HTR-8/SVneo (cell line): Measurements from ENCODE around the gene SCUBE1.
A peak's percentile ranks its signal among the peaks of the same experiment; 100 is the strongest.

Source experiments
- DNase-seq: peaks from one replicate; pipeline ENCODE4 v3.0.0; 2011; ENCODE audit warnings: low spot score, mixed read lengths; ENCODE audit not compliant: insufficient read length
- FAIRE-seq: peaks from 2 replicates; lab custom pipeline; 2011; peaks lifted over from hg19 to GRCh38; lab: Jason Lieb, UNC

Gene SCUBE1

DNA sequence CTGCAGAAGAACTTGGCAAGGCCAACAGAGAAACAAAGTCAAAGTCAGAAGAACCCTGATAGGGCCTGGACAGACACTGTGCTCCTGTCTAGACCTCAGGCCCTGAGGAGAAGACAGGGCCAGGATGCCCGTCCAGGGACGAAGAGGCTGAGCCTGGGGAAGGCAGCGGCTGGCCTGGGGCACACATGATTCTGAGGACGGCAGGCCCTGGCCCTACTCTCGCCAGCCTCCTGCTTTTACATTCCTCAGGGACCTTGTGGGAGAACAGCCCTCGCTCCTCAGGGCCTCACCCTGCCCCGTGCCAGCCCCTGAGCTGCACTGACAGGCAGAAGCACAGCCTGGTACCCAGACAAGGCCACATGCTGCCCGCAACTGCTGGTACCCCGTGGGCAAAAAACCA is 112.6 kb downstream of the SCUBE1 start:
- FAIRE-seq: no peak
- DNase-seq: no peak

DNA sequence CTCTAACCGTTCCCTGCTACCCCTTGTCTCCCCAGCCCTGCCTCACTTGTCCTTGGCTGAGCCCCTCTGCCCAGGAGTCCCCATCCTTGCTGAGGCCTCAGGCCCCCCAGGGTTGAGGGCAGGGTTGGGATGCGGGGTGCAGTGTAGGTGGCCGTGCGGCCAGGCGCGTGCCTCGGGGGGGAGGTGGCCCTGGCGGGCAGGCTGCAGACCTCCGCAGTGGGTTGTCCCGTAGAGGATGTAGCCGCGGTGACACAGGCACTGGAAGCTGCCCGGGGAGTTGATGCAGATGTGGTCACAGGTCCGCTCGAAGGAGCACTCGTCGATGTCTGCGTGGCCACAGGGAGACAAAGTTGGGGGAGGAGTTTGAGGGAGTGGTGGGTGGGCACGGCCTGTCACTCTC is 114.3 kb downstream of the SCUBE1 start:
- no peak for DNase-seq
- no peak for FAIRE-seq

DNA sequence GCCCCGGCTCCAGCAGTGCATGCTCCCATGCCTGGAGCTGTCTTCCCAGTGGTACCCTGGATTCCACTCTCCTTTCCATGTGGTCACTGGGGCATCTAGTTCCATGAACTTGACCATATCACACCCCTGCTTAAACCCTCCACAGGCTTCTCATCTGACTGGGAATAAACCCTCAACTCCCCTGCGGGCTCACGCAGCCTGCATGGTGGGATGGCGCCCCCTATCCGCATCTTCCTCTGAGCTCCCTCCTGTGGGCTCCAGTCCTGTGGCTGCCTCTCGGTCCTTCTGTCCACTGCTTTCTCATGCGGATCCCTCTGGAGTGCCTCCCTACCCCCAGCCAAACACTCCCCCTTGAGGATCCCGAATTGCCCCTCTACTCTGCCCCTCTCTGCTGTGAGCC is 114.8 kb downstream of the SCUBE1 start:
- DNase-seq (peak; percentile 43), FAIRE-seq (no peak)

DNA sequence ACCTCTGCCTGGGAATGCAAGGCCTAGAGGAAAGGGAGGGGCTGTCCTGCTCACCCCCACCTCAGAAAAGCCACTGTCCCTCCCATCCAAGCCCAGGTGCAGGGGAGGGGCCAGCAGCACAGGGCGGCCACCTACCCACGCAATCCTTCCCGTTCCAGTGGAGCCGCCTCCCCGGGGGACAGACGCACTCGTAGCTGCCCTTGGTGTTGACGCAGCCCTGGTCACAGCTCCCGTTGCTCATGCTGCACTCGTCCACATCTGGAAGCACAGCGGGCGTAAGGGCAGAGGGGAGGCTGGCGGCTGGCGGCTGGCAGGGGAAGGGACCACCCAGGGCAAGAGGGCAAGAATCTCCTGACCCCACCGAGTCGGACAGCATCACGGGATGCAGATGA is 115.9 kb downstream of the SCUBE1 start:
- no peak for FAIRE-seq
- no peak for DNase-seq

DNA sequence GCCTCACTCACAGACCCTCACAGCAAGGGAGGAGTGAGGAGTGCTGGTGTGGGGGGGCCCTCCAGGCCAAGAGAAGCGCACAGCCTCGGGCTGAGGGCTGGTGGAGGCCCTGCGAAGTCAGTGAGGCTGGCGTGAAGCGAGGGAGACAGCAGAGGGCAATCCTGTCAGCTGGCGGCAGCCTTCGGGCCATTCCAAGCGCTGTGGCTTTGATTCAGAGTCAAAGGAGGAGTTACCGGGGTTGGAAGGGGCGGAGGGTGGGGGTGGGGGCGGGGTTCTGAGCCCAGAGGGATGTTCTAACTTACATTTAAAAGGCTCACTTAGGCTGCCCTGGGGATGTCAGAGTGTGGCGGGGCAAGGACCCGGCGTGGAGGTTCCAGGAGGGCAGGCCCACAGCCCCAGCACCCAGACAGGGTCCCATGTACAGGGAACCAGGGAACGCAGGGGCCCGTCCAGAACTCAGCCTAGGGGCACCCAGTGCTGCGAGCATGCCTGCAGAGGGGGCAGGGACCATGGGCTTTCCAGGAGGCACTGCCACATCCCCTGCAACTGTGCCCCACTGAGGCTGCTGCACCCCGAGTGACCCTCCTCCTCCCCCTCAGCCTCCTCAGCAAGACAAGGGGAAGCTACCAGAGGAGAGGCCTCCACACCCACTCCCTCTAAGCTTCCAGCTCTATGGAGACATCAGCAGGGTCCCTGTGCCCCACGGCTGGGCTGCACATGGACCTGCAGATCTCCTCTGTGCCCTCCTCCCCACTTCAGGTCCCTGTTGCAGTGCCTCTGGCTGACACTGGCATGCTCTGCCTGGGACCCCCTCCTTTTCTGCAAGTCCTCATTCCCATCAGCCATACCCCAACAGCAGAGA is 116.6 kb downstream of the SCUBE1 start:
- DNase-seq: no peak
- no peak for FAIRE-seq

DNA sequence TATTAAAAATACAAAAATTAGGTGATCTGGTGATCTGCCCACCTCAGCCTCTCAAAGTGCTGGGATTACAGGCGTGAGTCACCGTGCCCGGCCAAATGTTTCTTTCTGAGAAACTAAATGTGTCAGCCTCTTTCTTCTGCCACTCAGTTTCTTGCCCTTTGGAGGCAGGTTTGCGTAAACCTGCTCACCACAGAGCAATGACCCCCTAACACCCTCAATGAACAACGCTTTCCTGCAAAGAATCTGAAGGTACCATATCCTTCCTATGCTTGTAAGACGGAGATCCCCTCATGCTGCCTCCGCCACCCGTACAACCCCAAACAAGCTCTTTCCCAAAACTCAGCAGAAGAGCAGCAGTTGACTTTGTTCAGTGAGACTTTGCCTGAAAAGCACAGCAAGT is 117.6 kb downstream of the SCUBE1 start:
- no peak for FAIRE-seq

DNA sequence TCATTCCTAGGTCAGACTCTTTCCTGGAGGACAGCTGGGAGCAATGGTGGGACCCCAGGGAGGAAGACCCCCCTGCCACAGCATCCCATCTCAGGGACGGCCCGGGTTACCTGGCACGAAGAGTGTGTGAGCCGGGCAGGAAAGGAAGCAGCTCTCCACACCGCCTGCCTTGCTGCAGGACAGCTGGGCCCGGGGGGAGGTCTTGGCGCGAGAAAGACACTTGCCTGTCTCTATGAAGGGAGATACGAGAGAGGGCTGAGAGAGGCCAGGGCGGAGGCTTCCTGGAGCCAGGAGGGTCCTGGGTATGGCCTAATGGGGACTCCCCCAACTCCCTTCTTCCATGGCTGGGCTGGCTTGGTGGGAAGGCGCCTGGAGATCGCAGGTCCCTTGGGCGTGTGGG is 120.2 kb downstream of the SCUBE1 start:
- no peak for DNase-seq
- no peak for FAIRE-seq

More for the DNA sequence above, 117.6 kb downstream of the SCUBE1 start:
- DNase-seq: no peak

DNA sequence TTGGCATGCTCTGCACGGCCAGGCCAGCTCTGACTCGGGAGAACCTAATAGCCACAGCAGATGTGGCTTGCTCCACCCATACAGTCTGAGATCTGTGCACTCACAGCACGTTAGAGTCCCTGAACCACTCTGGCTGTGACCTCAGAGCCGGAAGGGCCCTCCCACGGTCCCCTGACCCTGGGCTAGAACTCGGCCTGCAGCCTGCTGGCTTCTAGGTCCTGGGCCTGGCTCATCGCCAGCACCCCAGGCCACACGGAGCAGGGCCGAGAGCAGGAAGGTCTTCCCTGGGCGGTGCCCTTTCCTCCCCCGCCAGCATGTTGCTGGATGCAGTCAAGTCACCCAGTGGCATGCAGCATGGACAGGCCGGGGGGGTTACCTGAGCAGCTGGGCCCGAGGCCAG is 120.9 kb downstream of the SCUBE1 start:
- no peak for FAIRE-seq

DNA sequence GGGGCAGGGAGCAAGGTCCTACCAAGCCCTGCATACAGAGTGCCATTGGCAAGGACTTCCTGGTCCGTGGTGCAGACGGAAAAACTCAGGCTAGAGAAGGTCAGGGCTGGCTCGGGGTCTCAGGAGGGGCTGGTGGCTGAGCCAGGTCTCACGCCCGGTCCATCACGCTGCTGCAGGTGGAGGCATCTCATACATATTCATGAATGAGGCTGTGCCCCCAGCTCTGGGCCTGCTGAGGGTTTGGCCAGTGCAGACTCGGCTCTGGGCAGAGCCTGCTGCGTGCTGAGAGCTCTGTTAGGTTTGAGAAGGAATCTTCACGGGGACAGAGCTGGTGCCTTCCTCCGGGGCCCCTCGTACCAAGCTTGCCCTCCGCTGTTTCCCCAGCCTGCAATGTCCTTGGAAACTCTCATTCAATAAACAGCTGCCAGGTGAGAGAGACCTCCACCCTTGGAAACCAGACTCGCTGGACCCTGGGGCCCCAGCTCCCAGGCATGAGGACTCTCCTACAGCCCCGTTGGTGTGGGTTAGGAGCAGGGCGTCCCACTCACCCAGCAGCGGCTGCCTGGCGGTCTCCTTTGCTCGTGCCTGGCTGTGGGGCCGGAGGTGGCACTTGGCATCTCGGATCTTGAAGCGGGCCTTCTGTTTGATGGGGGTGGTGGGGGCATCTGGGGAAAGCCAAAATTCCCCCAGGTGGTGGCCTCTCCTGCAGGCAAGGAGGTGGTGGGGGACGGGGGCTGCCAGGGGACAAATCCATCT is 122.4 kb downstream of the SCUBE1 start:
- DNase-seq (no peak), FAIRE-seq (no peak)

More for the DNA sequence above, 120.9 kb downstream of the SCUBE1 start:
- DNase-seq: no peak

DNA sequence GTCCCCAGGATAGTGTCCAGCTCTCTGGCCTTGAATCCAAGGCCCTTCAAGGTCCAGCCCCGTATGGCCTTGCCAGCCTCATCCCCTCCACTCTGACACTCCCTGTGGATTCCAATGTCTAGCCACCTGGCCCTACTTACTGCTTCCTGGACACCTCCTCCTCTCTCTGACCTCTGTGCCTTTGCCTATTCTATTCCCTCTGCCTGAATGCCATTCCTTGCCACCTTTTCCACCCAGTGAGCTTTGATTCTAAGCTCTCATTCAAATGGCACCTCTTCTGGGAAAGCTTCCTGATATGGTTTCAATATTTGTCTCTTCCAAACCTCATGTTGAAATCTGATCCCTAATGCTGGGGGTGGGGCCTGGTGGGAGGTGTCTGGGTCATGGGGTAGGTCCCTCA is 124.4 kb downstream of the SCUBE1 start:
- DNase-seq (no peak), FAIRE-seq (no peak)

DNA sequence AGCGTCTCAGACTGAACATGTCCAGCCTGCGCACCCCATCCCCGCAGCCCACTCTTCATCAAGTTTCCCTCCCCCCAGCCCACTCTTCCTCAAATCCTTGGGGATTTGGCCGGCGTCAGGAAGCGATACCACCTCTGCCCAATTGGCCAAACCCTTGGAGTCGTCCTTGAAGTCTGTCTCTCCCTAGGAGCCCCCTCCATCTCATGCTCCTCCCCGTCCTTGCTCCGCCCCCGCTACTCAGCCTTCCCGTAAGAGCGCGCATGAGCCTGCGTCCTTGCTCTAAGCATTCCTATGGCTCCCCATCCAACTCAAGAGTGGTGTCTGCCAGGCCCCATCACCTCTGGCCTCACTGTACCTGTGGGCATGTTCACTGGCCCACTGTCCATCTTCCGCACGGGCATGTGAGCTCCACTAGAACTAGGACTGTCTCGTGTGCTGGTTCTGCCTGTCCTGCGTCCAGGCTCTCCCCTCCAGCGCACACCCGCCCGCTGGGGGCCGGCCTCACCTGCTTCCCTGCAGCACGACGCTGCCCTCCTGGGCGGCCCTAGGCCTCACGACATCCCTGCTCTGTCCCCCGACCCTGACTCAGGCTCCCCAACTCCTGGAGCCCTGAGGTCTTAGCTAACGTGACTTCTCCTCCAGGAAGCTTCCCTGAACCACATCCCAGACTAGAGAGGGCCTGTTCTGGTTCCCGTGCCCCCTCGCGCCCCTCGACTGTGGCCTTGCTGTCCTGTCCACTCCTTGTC is 125.7 kb downstream of the SCUBE1 start:
- FAIRE-seq: no peak

DNA sequence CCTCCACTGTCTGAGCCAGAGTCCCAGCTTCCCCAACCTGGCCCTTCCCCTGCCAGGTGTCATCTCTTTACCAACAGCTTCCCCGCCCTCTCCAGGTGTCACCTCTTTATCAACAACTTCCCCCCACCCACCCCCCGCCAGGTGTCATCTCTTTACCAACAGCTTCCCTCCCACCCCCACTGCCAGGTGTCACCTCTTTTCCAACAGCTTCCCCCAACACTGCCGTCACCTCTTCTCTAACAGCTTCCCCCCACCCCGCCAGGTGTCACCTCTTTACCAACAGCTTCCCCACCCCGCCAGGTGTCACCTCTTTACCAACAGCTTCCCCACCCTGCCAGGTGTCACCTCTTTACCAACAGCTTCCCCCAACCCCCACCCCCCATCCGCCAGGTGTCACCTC is 126.4 kb downstream of the SCUBE1 start:
- FAIRE-seq: no peak
- no peak for DNase-seq

More for the DNA sequence above, 125.7 kb downstream of the SCUBE1 start:
- DNase-seq: no peak

DNA sequence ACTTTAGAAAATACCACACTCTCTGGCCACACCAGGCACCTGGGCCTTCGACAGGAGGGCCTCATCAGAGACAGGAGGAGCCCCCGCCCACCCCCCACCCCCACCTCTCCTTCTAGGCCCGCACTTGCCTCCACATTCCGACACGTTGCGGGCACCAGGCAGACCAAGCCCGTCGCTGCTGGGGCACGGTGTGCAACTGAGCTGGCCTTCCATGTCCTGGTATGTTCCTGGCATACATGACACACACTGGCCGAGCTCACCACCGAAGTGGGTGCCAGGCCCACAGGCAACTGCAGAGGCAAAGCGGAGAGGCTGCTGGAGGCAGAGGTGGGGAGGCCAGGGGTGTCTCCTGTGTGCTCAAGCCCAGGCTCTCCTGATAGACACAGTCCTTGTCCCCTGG is 129.2 kb downstream of the SCUBE1 start:
- FAIRE-seq (no peak), DNase-seq (no peak)

DNA sequence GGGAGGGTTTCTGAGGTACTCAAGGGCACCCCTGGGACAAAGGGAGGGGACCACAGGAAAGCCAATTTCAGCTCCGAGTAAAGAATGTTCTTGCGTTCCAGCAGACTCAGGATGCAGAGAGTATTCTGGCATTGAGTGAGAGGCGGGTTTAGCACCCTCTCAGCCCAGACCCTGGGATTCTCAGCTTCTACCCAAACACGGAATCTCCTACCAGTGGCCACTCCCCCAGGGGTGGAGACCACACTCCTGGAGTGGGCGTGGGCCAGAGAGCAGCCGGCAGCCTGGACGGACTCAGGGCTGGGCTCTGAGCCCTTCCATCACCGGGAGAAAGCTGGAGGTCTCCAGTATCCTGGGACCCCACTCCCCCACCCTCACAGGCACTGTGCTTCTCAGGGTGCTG is 130.1 kb downstream of the SCUBE1 start:
- FAIRE-seq: no peak
- DNase-seq: no peak

DNA sequence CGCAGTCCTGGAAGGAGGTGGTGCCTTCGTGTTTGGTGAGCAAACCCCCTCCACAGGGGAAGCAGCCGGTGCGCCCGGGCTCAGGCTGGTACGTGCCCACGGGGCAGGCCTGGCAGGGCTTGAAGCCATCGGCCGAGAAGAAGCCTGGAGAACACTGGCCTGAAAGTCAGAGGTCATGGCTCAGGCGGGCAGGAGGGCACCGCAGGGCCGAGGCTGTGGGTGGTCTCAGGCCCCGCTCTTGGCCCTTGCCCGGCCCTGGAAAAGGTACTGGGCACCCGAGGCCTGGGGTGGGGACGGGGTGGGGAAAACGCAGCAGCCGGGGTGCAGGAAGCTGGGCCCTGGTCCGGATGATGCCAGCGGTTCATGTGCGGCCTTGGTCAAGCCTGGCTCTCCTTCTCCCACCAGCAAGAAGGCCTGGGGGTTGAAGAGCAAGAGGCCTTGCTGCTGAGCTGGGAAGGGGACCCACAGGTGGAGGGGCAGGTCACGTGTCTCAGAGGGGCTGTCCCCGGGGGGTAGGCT is 130.7 kb downstream of the SCUBE1 start:
- FAIRE-seq (no peak), DNase-seq (no peak)

DNA sequence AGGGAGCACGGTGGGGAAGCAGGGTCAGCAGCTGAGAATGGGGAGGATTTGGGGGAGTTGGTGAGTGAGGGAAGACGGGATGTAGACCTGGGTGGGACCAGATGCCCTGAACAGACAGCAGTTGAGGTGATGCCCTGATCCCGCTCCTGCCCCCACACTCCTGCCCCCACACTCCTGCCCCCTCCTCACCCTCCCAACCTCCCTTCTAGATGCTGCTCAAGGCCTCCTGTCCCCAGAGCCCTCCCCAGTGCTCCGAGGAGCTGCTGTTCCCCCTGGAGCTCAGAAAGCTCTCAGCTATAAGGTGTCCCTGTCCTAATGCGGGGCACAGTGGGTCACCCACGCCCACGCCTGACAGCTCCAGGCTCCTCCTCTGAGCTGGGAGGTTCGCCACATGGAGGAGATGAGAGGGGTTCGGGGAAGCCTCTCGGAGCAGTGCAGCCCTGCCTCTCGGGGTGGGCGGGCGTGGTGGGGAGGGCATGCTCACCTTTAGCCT is 131.2 kb downstream of the SCUBE1 start:
- FAIRE-seq (no peak), DNase-seq (no peak)

DNA sequence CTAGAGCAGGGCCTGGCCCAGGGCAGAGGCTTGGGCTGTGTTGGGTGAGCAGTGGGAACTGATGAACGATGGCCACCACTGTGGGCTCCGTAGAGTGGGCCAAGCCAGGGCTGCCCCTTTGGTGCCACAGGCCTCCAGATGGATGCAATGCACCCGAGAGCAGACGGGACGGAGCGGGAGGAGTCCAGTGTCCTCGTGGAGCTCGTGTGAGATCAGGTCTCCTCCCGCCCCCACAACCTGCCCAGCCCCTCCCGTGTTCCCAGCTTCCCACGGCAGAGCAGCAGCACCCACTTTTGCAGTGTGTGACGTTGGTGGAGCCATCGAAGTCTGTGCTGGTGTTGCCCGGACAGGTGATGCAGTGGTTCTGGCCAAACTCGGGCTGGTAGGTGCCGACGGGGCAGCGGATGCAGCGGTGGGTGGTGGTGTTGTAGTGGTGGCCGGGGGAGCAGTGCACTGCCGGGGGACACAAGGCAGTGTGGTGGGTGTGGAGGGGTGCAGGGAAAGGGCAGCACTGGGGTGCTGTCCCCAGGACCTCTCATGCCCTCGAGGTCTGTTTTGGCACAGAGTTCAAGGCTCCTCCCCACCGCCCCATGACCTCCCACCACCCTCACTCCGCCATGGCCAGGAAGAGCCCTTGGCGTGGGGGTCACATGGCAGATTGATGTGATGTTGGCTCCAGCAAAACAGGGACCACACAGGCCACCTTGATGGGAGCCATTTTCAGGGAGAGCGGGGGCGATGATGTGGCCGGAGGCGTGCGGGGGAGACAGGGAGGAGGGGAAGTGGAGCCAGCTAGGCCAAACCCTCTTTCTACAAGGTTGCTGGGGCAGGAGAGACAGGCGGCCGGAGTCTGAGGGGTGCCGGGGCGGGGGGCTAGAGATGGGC is 132.3 kb downstream of the SCUBE1 start:
- DNase-seq (no peak), FAIRE-seq (no peak)

DNA sequence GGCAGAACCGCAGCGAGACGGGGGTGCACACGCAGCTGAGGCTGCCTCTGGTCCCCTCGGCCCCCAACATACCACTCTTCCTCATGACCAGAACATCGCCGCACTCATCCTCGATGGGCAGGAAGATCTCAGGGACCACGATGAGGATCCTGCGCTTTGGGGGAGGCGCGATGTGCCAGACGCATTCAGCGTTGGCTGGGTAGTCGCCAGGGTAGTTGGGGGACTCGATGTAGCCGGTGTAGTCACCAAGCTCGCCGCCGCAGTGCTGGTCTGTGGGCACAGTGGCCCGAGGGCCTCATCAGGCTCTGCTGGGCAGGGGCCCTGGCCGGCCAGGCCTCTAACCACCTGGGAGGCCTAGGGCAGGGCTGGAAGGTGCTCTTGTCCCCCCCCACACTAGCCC is 133.2 kb downstream of the SCUBE1 start:
- FAIRE-seq: no peak
- no peak for DNase-seq

DNA sequence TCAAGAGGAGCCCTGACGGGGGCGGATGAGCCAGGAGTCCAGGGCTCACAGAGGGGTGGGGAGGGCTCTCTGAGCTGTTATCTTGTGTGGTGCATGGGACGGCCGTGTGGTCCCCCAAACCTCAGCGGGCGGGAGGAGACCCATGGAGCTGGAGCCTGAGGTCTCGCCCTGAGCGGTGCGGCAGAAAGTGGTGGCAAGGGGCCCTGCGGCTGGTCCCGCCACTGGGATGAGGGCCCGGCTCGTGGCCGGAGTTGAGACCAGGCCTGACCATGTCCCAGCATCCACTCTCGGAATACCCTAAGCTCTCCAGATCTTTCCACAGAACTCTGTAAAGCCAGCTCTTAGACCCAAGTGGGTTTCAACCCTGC is 133.7 kb downstream of the SCUBE1 start:
- no peak for DNase-seq

More for the DNA sequence above, 133.7 kb downstream of the SCUBE1 start:
- FAIRE-seq: no peak
